Right hindlimb (tissue), 1 donor: ENCODE data around the gene ABR.
A peak's percentile ranks its signal among the peaks of the same experiment; 100 is the strongest.
"Not testable (repeated sequence)": the region's sequence is repeated elsewhere in the genome, so short reads cannot be mapped to it uniquely, and the experiment has no call there.

Experiments used
- DNase-seq: peaks from one replicate; pipeline ENCODE4 v3.0.0-alpha.2; 2018

ABR gene

GRCh38 chr17:1201132-1201702, 21.4 kb upstream of the ABR start:
- no peak for DNase-seq

DNA sequence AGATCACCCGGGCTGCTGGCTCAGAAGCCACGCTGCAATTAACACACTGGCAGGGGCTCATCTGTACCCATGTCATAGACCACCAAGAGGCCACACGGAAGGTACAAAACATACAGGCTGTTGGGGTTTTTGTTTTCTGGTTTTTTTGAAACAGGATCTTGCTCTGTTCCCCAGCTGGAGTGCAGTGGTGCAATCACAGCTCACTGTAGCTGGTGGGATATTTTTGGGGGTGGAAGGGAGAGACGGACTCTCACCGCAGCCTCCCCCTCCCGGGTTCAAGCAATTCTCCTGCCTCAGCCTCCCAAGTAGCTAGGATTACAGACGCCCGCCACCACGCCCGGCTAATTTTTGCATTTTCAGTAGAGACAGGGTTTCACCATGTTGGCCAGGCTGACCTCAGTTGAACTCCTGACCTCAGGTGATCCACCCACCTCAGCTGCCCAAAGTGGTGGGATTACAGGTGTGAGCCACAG, 19.5 kb upstream of the ABR start:
- not testable (repeated sequence) for DNase-seq

DNA sequence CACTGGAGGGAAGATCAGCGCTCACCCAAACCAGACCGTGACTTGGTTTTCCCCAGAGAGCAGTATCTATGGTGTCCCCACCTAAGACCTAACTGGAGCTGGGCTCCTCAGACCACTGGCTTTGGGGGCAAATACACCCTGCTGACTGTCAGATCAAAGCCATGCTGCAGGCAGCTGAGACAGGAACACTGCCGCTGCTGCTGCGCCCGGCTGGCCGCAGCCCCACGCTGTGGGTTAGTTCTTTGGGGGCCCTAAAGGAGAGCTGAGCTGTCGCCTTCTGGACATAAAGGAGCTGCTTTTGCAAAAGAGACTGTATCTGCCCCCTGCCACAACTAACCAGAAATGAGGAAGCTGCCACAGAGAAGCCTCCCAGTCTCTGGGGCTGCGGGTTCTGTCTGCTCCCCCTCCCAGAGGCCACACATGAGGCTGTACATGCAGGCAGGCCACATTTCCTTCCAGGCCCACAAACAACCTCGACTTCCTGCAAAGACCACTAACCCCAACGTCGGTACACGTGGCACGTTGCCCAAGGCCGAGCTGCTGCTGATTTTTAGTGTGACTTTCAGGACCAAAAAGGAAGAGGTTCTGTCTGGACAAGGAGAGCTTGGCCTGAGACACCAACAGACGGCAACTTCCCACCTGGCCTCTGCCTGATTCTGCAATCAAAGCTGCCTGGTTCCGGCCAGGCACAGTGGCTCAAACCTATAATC, 18.2 kb upstream of the ABR start:
- peak; percentile 81 for DNase-seq

GRCh38 chr17:1197379-1197778, 17.6 kb upstream of the ABR start:
- no peak for DNase-seq

GRCh38 chr17:1196946-1197345, 17.2 kb upstream of the ABR start:
- no peak for DNase-seq

DNA sequence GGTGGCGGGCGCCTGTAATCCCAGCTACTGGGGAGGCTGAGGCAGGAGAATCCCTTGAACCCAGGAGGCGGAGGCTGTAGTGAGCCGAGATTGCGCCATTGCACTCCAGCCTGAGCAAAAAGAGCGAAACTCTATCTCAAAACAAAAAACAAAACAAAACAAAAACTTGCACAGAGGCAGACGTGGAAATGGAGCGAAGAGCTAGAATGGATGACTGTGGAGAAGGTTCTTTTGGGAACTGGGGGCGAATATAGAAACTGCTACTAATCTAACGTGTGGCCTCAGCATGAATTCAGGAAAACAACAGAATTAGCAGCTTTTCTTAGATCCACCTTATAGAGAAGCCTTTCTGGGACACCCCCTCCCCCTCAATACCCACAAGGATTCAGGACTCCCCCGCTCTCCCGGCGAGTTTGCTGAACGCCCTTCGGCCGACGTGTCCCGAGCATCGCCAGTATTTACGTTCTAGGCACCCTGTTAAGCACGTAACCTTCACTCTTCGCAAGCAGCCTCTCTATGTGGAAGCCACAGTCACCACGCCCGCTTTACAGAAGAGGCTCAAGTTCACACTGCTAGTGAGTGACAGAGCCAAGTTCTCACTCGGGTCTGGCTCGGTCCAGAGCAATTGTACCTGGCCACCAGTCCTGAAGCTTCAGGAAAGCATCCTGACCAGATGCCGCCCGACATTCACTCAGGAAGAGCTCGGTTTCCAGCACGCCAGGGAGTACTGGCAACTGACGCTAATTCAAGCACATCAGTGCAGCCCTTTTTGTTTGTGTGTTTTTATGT, 13.3 kb upstream of the ABR start:
- DNase-seq, result no peak

DNA sequence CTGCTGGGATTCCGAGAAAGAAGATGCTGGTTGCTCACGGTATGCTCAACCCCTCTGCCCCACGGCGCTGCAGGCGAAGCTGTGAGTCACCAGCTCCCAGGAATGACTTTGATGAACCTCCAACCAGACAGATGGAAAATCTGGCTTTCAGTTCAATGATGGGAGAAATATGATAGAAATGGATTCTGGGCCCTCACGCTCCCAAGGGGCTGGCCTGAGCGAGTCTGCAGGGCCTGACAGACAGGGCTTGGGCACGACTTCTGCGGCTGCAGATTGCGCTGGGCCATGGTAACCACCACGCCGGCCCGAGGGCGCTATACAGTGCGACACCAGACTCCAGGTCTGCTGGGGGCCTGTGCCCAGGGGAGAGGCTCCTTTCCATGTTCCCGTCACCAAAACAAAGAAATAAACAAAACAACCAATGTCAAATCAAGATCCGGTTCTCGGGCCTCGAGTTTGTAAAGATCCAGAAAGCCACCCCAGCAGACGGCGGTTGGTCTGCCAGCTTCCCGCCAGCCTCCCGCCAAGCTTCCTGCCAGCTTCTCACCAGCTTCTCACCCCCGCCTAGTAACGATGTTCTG, 11.1 kb upstream of the ABR start:
- DNase-seq, result no peak

DNA sequence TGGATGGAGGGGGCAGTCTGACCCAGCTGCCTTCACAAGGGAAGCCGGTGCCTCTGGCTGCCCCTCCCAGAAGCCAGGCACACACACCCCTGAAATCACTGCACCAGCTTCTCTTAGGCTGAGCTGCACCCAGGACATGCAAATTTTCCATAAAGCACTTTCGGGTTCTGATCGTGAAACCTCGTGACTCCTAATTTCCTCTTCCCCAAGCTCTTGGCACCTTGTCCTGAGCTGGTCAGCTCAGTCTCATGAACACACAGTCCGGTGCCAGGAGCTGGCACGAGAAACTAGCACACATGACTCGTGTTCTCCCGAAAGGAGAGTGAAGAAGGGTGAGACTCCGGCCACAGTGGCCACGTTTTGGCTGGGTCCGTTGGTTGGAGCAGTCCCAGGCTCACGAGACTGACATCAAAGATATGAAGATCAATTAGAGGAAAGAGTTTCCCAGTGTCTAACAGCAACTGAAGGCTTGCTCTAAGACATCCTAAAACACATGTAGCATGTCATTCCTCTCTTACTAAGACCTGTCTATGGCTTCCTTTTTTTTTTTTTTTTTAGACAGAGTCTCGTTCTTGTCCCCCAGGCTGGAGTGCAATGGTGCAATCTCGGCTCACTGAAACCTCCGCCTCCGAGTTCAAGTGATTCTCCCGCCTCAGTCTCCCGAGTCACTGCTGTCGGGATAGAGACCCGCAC, 9.2 kb upstream of the ABR start:
- peak; percentile 82 for DNase-seq

GRCh38 chr17:1186923-1187771, 7.4 kb upstream of the ABR start:
- DNase-seq, result peak; percentile 90

DNA sequence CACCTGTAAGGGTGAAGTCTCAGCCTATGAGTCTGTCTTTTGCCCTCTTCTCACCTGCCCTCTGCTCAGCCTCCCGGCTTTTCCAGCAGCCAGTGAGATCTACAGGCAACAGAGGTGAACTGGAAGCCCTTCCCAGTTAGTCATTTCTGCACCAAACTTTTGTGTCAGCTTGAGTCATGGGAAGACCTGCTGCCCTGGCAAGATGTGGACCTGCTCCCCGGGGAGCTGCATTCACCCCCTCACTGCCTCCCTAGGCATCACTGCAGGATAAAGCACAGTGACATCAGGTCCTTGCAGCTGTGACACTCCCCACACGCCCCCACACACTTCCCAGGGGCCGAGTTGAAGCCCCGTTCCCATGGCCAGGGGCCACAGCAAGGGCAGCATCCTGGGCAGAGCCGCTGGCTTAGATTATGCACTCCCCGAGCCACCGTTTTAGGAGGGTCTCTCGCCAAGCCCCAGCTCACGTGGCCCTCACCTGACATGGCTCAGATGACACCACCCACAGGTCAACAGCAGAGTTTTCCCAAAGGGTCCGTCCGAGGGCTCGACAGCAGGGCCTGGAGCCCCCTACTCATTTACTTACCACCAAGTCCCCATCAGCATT, 6.5 kb upstream of the ABR start:
- no peak for DNase-seq

- DNase-seq, result no peak
Measured at GRCh38 chr17:1183171-1183873, 3.5 kb upstream of the ABR start.

GRCh38 chr17:1182811-1183170, 3.0 kb upstream of the ABR start:
- no peak for DNase-seq

GRCh38 chr17:1181753-1182137, 2.0 kb upstream of the ABR start:
- no peak for DNase-seq

DNA sequence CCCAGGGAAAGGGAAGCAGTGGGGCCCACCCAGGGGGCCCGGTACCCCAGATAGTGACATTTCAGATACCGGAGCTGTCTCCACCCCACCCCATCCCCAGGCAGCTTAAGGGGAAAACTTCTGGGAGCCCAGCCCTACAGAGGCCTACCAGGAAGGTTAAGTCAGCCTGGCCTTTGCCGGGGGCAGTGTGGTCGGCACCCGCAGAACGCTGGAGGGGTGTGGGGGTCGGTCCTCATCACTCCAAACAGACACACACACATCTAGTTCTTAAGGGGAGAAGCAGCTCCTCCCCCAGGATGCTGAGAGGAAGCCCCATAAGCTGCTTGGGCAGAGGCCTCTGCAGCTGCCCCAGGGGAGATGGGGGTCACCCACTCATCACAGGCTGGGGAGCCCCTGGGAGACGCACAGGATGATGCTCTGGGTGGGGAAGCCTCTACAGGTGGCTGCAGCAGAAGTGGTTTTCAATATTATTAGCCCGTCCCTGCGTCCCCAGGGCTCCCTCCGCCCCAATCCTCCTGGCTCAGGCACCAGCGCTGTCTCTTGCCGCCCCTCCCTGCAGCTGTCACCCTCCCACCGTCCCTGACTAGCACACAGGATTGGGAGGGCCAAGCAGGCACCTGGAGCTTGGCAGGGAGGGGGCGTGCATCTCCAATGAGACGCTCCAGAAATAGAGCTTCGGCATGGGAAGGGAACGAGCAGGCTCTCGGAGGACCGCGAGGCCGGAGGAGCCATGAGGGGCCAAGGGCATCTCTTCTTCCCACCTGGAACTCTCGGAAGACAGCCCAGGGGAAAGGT, 1.4 kb upstream of the ABR start:
- no peak for DNase-seq

DNA sequence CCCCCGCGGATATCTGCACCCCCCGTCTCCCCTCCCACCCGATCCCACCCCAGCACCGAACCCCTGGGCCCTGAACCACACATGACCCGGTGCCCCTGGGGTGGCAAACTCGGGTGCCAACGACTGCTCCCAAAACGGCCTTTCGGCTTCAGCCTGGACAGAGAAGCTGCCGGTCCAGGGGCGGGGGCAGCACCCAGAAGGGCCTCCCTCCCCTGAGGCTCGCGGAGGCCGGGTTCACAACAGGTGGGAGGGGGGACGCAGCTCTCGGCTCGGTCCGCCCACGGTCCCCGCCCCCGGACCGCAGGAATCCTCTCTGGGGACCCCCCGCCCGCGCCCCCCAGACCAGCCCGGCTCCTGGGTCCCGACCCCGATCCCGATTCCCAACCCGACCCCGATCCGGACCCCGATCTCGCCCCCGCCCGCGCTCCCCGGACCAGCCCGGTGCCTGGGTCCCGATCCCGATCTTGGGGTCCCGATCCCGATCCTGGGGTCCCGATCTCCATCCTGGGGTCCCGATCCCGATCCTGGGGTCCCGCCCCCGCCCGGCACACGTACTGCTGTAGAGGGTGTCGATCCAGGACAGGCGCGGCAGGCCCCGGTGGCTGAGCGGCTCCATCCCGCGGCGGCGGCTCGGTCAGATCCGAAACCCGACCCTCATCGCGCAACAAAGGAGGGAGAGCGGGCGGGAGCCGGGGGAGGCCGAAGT, 516 bp downstream of the ABR start:
- DNase-seq, result no peak

DNA sequence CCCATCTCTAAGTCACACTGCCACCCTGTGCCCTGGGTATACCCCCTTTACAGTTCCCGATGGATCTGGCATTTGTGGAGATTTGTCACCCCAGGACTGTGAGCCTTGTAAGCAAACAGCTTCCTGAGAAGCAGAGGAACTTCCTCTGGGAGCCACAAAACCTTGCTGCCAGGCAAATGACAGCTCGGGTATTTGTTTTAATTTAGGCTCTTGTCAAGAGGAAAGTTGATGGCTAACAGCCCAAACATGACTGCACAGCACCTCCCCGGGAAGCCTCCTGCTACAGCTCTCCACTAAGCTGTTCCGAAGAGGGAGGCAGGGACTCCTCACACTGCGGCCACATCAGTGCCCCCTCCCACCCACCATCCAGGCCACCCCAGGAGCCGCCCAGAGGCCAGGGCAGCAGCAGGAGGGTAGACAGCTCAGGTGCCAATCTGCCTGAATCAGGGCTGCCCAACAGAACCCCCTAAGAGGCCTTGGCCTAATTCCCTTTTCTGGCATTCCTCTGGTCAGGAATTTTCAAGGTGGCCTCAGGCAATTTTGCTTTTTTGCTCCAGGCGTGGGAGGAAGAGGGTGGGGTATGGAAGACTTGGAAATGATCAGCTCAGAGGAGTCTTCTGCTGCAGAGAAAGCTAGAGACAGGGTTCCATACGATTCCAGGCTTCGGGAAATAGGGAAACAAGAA, 2.6 kb downstream of the ABR start:
- no peak for DNase-seq

- no peak for DNase-seq
Measured at GRCh38 chr17:1174263-1174880, 5.4 kb downstream of the ABR start.
